ENCODE results near the gene RTN4RL2.

DNA sequence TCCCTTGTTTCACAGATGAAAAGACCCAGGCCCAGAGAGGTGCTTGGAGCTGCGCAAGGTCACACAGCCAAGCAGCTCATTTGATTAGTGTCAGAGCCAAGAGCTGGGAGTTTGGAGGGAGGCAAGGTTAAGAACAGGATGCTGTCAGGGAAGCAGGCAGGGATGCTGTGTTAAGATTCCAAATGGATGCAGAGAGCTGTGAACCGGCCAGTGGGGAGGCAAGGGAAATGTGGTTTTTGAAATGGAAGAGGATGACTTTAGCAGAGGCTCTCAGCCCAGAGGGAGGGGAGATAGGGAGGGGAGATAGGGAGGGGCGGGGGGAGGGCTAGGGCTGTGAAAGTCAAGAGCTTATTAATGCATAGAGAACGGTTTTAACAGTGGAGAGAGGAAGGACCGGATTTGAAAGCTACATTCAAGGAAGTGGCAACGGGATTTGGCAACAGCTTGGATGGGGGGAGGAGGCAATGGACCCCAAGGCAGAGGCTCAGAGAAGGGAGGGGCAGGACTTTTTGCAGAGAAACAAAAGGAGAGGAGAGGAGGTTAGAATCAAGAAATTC is 13.0 kb downstream of the RTN4RL2 start:
- TF ChIP-seq, protein P1, sequence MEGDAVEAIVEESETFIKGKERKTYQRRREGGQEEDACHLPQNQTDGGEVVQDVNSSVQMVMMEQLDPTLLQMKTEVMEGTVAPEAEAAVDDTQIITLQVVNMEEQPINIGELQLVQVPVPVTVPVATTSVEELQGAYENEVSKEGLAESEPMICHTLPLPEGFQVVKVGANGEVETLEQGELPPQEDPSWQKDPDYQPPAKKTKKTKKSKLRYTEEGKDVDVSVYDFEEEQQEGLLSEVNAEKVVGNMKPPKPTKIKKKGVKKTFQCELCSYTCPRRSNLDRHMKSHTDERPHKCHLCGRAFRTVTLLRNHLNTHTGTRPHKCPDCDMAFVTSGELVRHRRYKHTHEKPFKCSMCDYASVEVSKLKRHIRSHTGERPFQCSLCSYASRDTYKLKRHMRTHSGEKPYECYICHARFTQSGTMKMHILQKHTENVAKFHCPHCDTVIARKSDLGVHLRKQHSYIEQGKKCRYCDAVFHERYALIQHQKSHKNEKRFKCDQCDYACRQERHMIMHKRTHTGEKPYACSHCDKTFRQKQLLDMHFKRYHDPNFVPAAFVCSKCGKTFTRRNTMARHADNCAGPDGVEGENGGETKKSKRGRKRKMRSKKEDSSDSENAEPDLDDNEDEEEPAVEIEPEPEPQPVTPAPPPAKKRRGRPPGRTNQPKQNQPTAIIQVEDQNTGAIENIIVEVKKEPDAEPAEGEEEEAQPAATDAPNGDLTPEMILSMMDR (IDR thresholded peaks at IDR 0.05): no peak
- TF ChIP-seq ESRRA (CRISPR knock-in tag; IDR thresholded peaks at IDR 0.05; ENCODE audit: borderline replicate concordance) (no peak), ZNF416 (CRISPR knock-in tag; IDR thresholded peaks at IDR 0.05) (no peak), TCF7 (CRISPR knock-in tag; IDR thresholded peaks at IDR 0.05; ENCODE audit: low read depth) (no peak)
- TF ChIP-seq, protein P2, sequence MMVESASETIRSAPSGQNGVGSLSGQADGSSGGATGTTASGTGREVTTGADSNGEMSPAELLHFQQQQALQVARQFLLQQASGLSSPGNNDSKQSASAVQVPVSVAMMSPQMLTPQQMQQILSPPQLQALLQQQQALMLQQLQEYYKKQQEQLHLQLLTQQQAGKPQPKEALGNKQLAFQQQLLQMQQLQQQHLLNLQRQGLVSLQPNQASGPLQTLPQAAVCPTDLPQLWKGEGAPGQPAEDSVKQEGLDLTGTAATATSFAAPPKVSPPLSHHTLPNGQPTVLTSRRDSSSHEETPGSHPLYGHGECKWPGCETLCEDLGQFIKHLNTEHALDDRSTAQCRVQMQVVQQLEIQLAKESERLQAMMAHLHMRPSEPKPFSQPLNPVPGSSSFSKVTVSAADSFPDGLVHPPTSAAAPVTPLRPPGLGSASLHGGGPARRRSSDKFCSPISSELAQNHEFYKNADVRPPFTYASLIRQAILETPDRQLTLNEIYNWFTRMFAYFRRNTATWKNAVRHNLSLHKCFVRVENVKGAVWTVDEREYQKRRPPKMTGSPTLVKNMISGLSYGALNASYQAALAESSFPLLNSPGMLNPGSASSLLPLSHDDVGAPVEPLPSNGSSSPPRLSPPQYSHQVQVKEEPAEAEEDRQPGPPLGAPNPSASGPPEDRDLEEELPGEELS (CRISPR knock-in tag; IDR thresholded peaks at IDR 0.05): no peak

All from WTC11 (cell line).